Panc1 (cell line): Measurements from ENCODE around the gene SORCS1.

Source experiments
- POLR2AphosphoS5 ChIP-seq: IDR thresholded peaks from 2 replicates; pipeline ENCODE4 v1.6.1; 2012; ENCODE audit warnings: mild to moderate bottlenecking, low read depth, low read length, moderate library complexity
- TCF7L2 ChIP-seq: IDR thresholded peaks from 2 replicates; pipeline ENCODE4 v1.6.1; 2011; ENCODE audit warnings: mild to moderate bottlenecking, low read depth, low read length, inconsistent platforms
- TF ChIP-seq, protein P1 (sequence below): fragments of 450-650 bp; IDR thresholded peaks from 2 replicates; pipeline ENCODE4 v1.5.1; 2017; ENCODE audit warnings: mild to moderate bottlenecking

DNA sequence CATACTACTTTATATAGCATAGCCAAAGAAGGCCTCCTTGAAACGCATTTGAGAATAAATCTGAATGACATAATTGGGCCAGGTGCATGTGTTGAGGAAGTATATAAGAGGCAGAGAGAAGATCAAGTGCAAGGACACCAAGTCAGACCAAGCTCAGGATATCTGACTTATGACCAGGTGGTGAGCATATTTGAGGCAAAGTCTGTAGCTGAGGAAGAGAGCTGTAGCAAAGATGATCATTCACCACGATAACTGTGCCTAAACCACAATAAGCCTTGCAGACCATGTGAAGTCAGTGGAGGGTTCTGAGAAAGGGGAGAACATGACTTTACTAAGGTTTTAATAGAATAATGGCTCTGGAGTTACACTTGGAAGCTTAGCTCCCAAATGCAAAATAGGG lies 292.3 kb downstream of the SORCS1 start:
- no peak for TF ChIP-seq TCF7L2
- TF ChIP-seq, protein P1, sequence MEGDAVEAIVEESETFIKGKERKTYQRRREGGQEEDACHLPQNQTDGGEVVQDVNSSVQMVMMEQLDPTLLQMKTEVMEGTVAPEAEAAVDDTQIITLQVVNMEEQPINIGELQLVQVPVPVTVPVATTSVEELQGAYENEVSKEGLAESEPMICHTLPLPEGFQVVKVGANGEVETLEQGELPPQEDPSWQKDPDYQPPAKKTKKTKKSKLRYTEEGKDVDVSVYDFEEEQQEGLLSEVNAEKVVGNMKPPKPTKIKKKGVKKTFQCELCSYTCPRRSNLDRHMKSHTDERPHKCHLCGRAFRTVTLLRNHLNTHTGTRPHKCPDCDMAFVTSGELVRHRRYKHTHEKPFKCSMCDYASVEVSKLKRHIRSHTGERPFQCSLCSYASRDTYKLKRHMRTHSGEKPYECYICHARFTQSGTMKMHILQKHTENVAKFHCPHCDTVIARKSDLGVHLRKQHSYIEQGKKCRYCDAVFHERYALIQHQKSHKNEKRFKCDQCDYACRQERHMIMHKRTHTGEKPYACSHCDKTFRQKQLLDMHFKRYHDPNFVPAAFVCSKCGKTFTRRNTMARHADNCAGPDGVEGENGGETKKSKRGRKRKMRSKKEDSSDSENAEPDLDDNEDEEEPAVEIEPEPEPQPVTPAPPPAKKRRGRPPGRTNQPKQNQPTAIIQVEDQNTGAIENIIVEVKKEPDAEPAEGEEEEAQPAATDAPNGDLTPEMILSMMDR: no peak
- no peak for TF ChIP-seq POLR2AphosphoS5
